ENCODE data around the gene TREML4.

The TREML4 gene

GRCh38 chr6:41271901-41272395 lies 43.8 kb downstream of the TREML4 start:
- POLR2A ChIA-PET, result no interaction called here
- H3K4me3 ChIP-seq (ENCODE audit: control insufficient read depth in 1 of 7, extremely low read depth in 1 of 7, insufficient read depth in 4 of 7, low read depth in 2 of 7, low read length in 6 of 7), result peak overlapping the region in 1 of 7 experiments; percentile 17
- H3K27ac ChIP-seq (ENCODE audit: insufficient read depth in 1 of 2, low read depth in 1 of 2, low read length in 2 of 2, poor library complexity in 1 of 2, severe bottlenecking in 2 of 2), result no peak overlapping the region
- H3K4me1 ChIP-seq (ENCODE audit: control extremely low read depth in 1 of 4, control insufficient read depth in 4 of 4, insufficient read depth in 4 of 4, low read length in 3 of 4), result peaks cover 6 to 22% (median 12%) of the 10 kb centered on the region in 4 experiments
- no peaks in the 10 kb centered on the region for H3K27me3 ChIP-seq (replicated peaks in 2 of 5; ENCODE audit: control insufficient read depth in 4 of 5, insufficient read depth in 5 of 5, low read length in 4 of 5)
- peak; percentile 51 to 90 (median 89) for DNase-seq
- no peaks in the 10 kb centered on the region for H3K36me3 ChIP-seq (ENCODE audit: control insufficient read depth in 4 of 4, insufficient read depth in 4 of 4, low read length in 3 of 4)
- CTCF ChIA-PET, result interaction anchor here (1.1 to 1.4 kb wide), 3 partner anchors 50 to 71 kb away, joined by 3 read pairs; partner anchors contain the start of gene TREML2
- no peaks in the 10 kb centered on the region for H3K9me3 ChIP-seq (ENCODE audit: control extremely low read depth in 1 of 5, control insufficient read depth in 4 of 5, insufficient read depth in 2 of 5, low read depth in 1 of 5, low read length in 4 of 5)
- WGBS (ENCODE audit: insufficient coverage), result 43% methylated on average over 6 of the region's 7 CpGs

- ChIA-PET CTCF (interaction anchor here (1.1 to 1.4 kb wide), 3 partner anchors 51 to 72 kb away, joined by 3 read pairs; partner anchors contain the start of gene TREML2), POLR2A (no interaction called here)
- DNase-seq, result no peak
- WGBS (ENCODE audit: insufficient coverage), result 92% methylated on average over 4 of the region's 5 CpGs
- Histone ChIP-seq H3K27ac (ENCODE audit: insufficient read depth in 1 of 2, low read depth in 1 of 2, low read length in 2 of 2, poor library complexity in 1 of 2, severe bottlenecking in 2 of 2) (no peak overlapping the region), H3K27me3 (replicated peaks in 2 of 5; ENCODE audit: control insufficient read depth in 4 of 5, insufficient read depth in 5 of 5, low read length in 4 of 5) (no peaks in the 10 kb centered on the region), H3K4me3 (ENCODE audit: control insufficient read depth in 1 of 7, extremely low read depth in 1 of 7, insufficient read depth in 4 of 7, low read depth in 2 of 7, low read length in 6 of 7) (no peak overlapping the region), H3K36me3 (ENCODE audit: control insufficient read depth in 4 of 4, insufficient read depth in 4 of 4, low read length in 3 of 4) (no peaks in the 10 kb centered on the region), H3K9me3 (ENCODE audit: control extremely low read depth in 1 of 5, control insufficient read depth in 4 of 5, insufficient read depth in 2 of 5, low read depth in 1 of 5, low read length in 4 of 5) (no peaks in the 10 kb centered on the region), H3K4me1 (ENCODE audit: control extremely low read depth in 1 of 4, control insufficient read depth in 4 of 4, insufficient read depth in 4 of 4, low read length in 3 of 4) (peaks cover 6 to 22% (median 14%) of the 10 kb centered on the region in 4 experiments)
Observed at GRCh38 chr6:41272591-41273240, 44.6 kb downstream of the TREML4 start.

- ChIA-PET CTCF (interaction anchor here (1.1 kb wide), 1 partner anchor 46 kb away, joined by 3 read pairs; no protein-coding TSS in a partner anchor), POLR2A (no interaction called here)
- no peaks in the 10 kb centered on the region for H3K27me3 ChIP-seq (replicated peaks in 2 of 5; ENCODE audit: control insufficient read depth in 4 of 5, insufficient read depth in 5 of 5, low read length in 4 of 5)
- 100% methylated on average over 2 of the region's 5 CpGs for WGBS (ENCODE audit: insufficient coverage)
- H3K4me1 ChIP-seq (ENCODE audit: control extremely low read depth in 1 of 4, control insufficient read depth in 4 of 4, insufficient read depth in 4 of 4, low read length in 3 of 4), result peaks cover 6 to 27% (median 16%) of the 10 kb centered on the region in 4 experiments
- H3K36me3 ChIP-seq (ENCODE audit: control insufficient read depth in 4 of 4, insufficient read depth in 4 of 4, low read length in 3 of 4), result no peaks in the 10 kb centered on the region
- no peak overlapping the region for H3K27ac ChIP-seq (ENCODE audit: insufficient read depth in 1 of 2, low read depth in 1 of 2, low read length in 2 of 2, poor library complexity in 1 of 2, severe bottlenecking in 2 of 2)
- no peaks in the 10 kb centered on the region for H3K9me3 ChIP-seq (ENCODE audit: control extremely low read depth in 1 of 5, control insufficient read depth in 4 of 5, insufficient read depth in 2 of 5, low read depth in 1 of 5, low read length in 4 of 5)
- no peak for DNase-seq
- no peak overlapping the region for H3K4me3 ChIP-seq (ENCODE audit: control insufficient read depth in 1 of 7, extremely low read depth in 1 of 7, insufficient read depth in 4 of 7, low read depth in 2 of 7, low read length in 6 of 7)
Observed at GRCh38 chr6:41273714-41274113, 45.6 kb downstream of the TREML4 start.

- Histone ChIP-seq H3K27ac (ENCODE audit: insufficient read depth in 1 of 2, low read depth in 1 of 2, low read length in 2 of 2, poor library complexity in 1 of 2, severe bottlenecking in 2 of 2) (no peak overlapping the region), H3K4me3 (ENCODE audit: control insufficient read depth in 1 of 7, extremely low read depth in 1 of 7, insufficient read depth in 4 of 7, low read depth in 2 of 7, low read length in 6 of 7) (no peak overlapping the region), H3K9me3 (ENCODE audit: control extremely low read depth in 1 of 5, control insufficient read depth in 4 of 5, insufficient read depth in 2 of 5, low read depth in 1 of 5, low read length in 4 of 5) (no peaks in the 10 kb centered on the region), H3K27me3 (replicated peaks in 2 of 5; ENCODE audit: control insufficient read depth in 4 of 5, insufficient read depth in 5 of 5, low read length in 4 of 5) (no peaks in the 10 kb centered on the region), H3K36me3 (ENCODE audit: control insufficient read depth in 4 of 4, insufficient read depth in 4 of 4, low read length in 3 of 4) (no peaks in the 10 kb centered on the region), H3K4me1 (ENCODE audit: control extremely low read depth in 1 of 4, control insufficient read depth in 4 of 4, insufficient read depth in 4 of 4, low read length in 3 of 4) (peaks cover 6 to 32% (median 20%) of the 10 kb centered on the region in 4 experiments)
- DNase-seq, result no peak
- CTCF ChIA-PET, result interaction anchor here (0.9 to 1.1 kb wide), 2 partner anchors 46 to 75 kb away, joined by 3 to 4 read pairs; no protein-coding TSS in a partner anchor
- POLR2A ChIA-PET, result no interaction called here
- 80% methylated on average over 1 of the region's 2 CpGs for WGBS (ENCODE audit: insufficient coverage)
Observed at GRCh38 chr6:41274256-41274655, 46.1 kb downstream of the TREML4 start.

- H3K4me1 ChIP-seq (ENCODE audit: control extremely low read depth in 1 of 4, control insufficient read depth in 4 of 4, insufficient read depth in 4 of 4, low read length in 3 of 4), result peaks cover 11 to 35% (median 23%) of the 10 kb centered on the region in 4 experiments
- POLR2A ChIA-PET, result no interaction called here
- no peak overlapping the region for H3K27ac ChIP-seq (ENCODE audit: insufficient read depth in 1 of 2, low read depth in 1 of 2, low read length in 2 of 2, poor library complexity in 1 of 2, severe bottlenecking in 2 of 2)
- H3K27me3 ChIP-seq (replicated peaks in 2 of 5; ENCODE audit: control insufficient read depth in 4 of 5, insufficient read depth in 5 of 5, low read length in 4 of 5), result no peaks in the 10 kb centered on the region
- CTCF ChIA-PET, result no interaction called here
- DNase-seq, result no peak
- no peaks in the 10 kb centered on the region for H3K9me3 ChIP-seq (ENCODE audit: control extremely low read depth in 1 of 5, control insufficient read depth in 4 of 5, insufficient read depth in 2 of 5, low read depth in 1 of 5, low read length in 4 of 5)
- no peak overlapping the region for H3K4me3 ChIP-seq (ENCODE audit: control insufficient read depth in 1 of 7, extremely low read depth in 1 of 7, insufficient read depth in 4 of 7, low read depth in 2 of 7, low read length in 6 of 7)
- 85% methylated on average over 4 of the region's 4 CpGs for WGBS (ENCODE audit: insufficient coverage)
- no peaks in the 10 kb centered on the region for H3K36me3 ChIP-seq (ENCODE audit: control insufficient read depth in 4 of 4, insufficient read depth in 4 of 4, low read length in 3 of 4)
Observed at GRCh38 chr6:41275489-41275888, 47.3 kb downstream of the TREML4 start.

GRCh38 chr6:41277605-41278004 lies 49.5 kb downstream of the TREML4 start:
- Histone ChIP-seq H3K27me3 (replicated peaks in 2 of 5; ENCODE audit: control insufficient read depth in 4 of 5, insufficient read depth in 5 of 5, low read length in 4 of 5) (no peaks in the 10 kb centered on the region), H3K27ac (ENCODE audit: insufficient read depth in 1 of 2, low read depth in 1 of 2, low read length in 2 of 2, poor library complexity in 1 of 2, severe bottlenecking in 2 of 2) (no peak overlapping the region), H3K4me1 (ENCODE audit: control extremely low read depth in 1 of 4, control insufficient read depth in 4 of 4, insufficient read depth in 4 of 4, low read length in 3 of 4) (peaks cover 6 to 20% (median 10%) of the 10 kb centered on the region in 4 experiments), H3K36me3 (ENCODE audit: control insufficient read depth in 4 of 4, insufficient read depth in 4 of 4, low read length in 3 of 4) (no peaks in the 10 kb centered on the region), H3K4me3 (ENCODE audit: control insufficient read depth in 1 of 7, extremely low read depth in 1 of 7, insufficient read depth in 4 of 7, low read depth in 2 of 7, low read length in 6 of 7) (no peak overlapping the region), H3K9me3 (ENCODE audit: control extremely low read depth in 1 of 5, control insufficient read depth in 4 of 5, insufficient read depth in 2 of 5, low read depth in 1 of 5, low read length in 4 of 5) (no peaks in the 10 kb centered on the region)
- no peak for DNase-seq
- 89% methylated on average over 1 of the region's 2 CpGs for WGBS (ENCODE audit: insufficient coverage)
- CTCF ChIA-PET, result interaction anchor here (0.6 to 2.6 kb wide), 10 partner anchors 17 to 95 kb away, joined by 3 to 16 read pairs (median 3); no protein-coding TSS in a partner anchor
- POLR2A ChIA-PET, result no interaction called here
